A549 (cell line): Measurements from ENCODE around the gene ELAVL1. TPM values are rescaled to one million over a fixed set of nuclear protein-coding genes. Genes with fewer than 3 reads are reported as not detected.

Source experiments
- ATAC-seq, 2 experiments: fragments of 200-7000 bp in 1 of 2; fragments of >200 bp in 1 of 2; cut with Nextera tagmentation in 1 of 2; cut with Tn5 transposase in 1 of 2; 3 replicates each; pipeline versions ENCODE4 v1.8.0 to v1.9.1; 2018 to 2020; ENCODE audit warnings: mild to moderate bottlenecking in 1 of 2, moderate library complexity in 1 of 2
- CTCF ChIA-PET: fragments of 300-600 bp; sonication (Branson Sonifier 250); formaldehyde crosslinking; extraction: SDS; loops from one replicate; lab custom pipeline; 2021; ENCODE audit warnings: antibody characterized with exemption, inconsistent platforms; lab: Yijun Ruan, JAX
- POLR2A ChIA-PET: fragments of 350-600 bp; formaldehyde crosslinking; extraction: SDS; loops from one replicate; lab custom pipeline; 2021; ENCODE audit warnings: antibody characterized with exemption, inconsistent platforms; lab: Yijun Ruan, JAX
- DNase-seq, 2 experiments: peaks; one replicate each; pipeline versions ENCODE4 v3.0.0 to v3.0.0-alpha.2; 2011 to 2016; ENCODE audit warnings: low read depth in 1 of 2, low spot score in 1 of 2
- FAIRE-seq: peaks from 2 replicates; lab custom pipeline; 2011; peaks lifted over from hg19 to GRCh38; lab: Jason Lieb, UNC
- H3K27ac ChIP-seq, 2 experiments: fragments of >200 bp; sonication (Bioruptor Twin); formaldehyde crosslinking; 3 replicates each; pipeline ENCODE4 v1.5.1; 2016 to 2017
- H3K4me1 ChIP-seq: fragments of >200 bp; sonication (Bioruptor Twin); formaldehyde crosslinking; 3 replicates; pipeline ENCODE4 v1.6.1; 2016
- H3K4me2 ChIP-seq: fragments of >200 bp; sonication (Bioruptor Twin); formaldehyde crosslinking; 3 replicates; pipeline ENCODE4 v1.6.1; 2016
- H3K4me3 ChIP-seq: fragments of >200 bp; sonication (Bioruptor Twin); formaldehyde crosslinking; 3 replicates; pipeline ENCODE4 v1.5.1; 2016
- H3K9me3 ChIP-seq: fragments of >200 bp; sonication (Bioruptor Twin); formaldehyde crosslinking; 3 replicates; pipeline ENCODE4 v1.6.1; 2016
- CBX8 ChIP-seq: fragments of 200-600 bp; sonication (generic); IDR thresholded peaks from 2 replicates; pipeline ENCODE4 v1.6.1; 2016
- CEBPB ChIP-seq, 2 experiments: fragments of >200 bp in 1 of 2; sonication (Bioruptor Twin) in 1 of 2; formaldehyde crosslinking in 1 of 2; IDR thresholded peaks; 2 replicates each; pipeline ENCODE4 v1.6.1; 2012 to 2016
- CHD2 ChIP-seq: fragments of 150-350 bp; IDR thresholded peaks from 2 replicates; pipeline ENCODE4 v1.6.1; 2014; ENCODE audit warnings: low read length; ENCODE audit not compliant: partially characterized antibody
- E2F6 ChIP-seq: IDR thresholded peaks from 2 replicates; pipeline ENCODE4 v1.6.1; 2012; ENCODE audit warnings: low read depth, borderline replicate concordance
- EHF ChIP-seq: fragments of 250-450 bp; sonication (Bioruptor Pico); IDR thresholded peaks from 2 replicates; pipeline ENCODE4 v1.5.0; 2020; ENCODE audit warnings: mild to moderate bottlenecking
- ELK1 ChIP-seq: fragments of 150-350 bp; IDR thresholded peaks from 2 replicates; pipeline ENCODE4 v1.6.1; 2014; ENCODE audit warnings: low read depth, mild to moderate bottlenecking, low read length
- EP300 ChIP-seq, 2 experiments: fragments of >200 bp; sonication (Bioruptor Twin); formaldehyde crosslinking; IDR thresholded peaks; 2 replicates in 1 of 2; 3 replicates in 1 of 2; pipeline ENCODE4 v1.6.1; 2016 to 2017
- FOSB ChIP-seq: fragments of 250-450 bp; sonication (Bioruptor Pico); IDR thresholded peaks from 2 replicates; pipeline ENCODE4 v1.5.0; 2020; ENCODE audit warnings: mild to moderate bottlenecking, moderate library complexity
- HEYL ChIP-seq: fragments of 250-450 bp; sonication (Bioruptor Pico); IDR thresholded peaks from 2 replicates; pipeline ENCODE4 v1.8.0; 2021; ENCODE audit warnings: mild to moderate bottlenecking, moderate library complexity
- HOXB5 ChIP-seq: fragments of 250-450 bp; sonication (Bioruptor Pico); IDR thresholded peaks from 2 replicates; pipeline ENCODE4 v1.5.0; 2020; ENCODE audit warnings: mild to moderate bottlenecking, moderate library complexity
- JUN ChIP-seq, 2 experiments: fragments of >200 bp; sonication (Bioruptor Twin); formaldehyde crosslinking; IDR thresholded peaks; 2 replicates in 1 of 2; 3 replicates in 1 of 2; pipeline ENCODE4 v1.6.1; 2016 to 2017
- KDM1A ChIP-seq: fragments of 200-600 bp; sonication (generic); IDR thresholded peaks from 2 replicates; pipeline ENCODE4 v1.6.1; 2016; ENCODE audit warnings: low read depth, mild to moderate bottlenecking
- KDM5A ChIP-seq: fragments of 200-600 bp; sonication (generic); IDR thresholded peaks from 2 replicates; pipeline ENCODE4 v1.6.1; 2016; ENCODE audit warnings: antibody characterized with exemption, mild to moderate bottlenecking
- MYC ChIP-seq: IDR thresholded peaks from 2 replicates; pipeline ENCODE4 v1.6.1; 2012; ENCODE audit warnings: mild to moderate bottlenecking, inconsistent platforms, low read length, improper control_type of control experiment, borderline replicate concordance
- NPAS2 ChIP-seq: fragments of 250-450 bp; sonication (Bioruptor Pico); IDR thresholded peaks from 2 replicates; pipeline ENCODE4 v1.8.0; 2022; ENCODE audit warnings: mild to moderate bottlenecking, moderate library complexity, borderline replicate concordance
- RAD21 ChIP-seq, 2 experiments: fragments of >200 bp in 1 of 2; sonication (Bioruptor Twin) in 1 of 2; formaldehyde crosslinking in 1 of 2; IDR thresholded peaks in 1 of 2; conservative IDR thresholded peaks in 1 of 2; 2 replicates in 1 of 2; 3 replicates in 1 of 2; pipeline ENCODE4 v1.6.1; 2012 to 2018; ENCODE audit warnings: inconsistent platforms in 1 of 2
- RCOR1 ChIP-seq: fragments of 150-350 bp; IDR thresholded peaks from 2 replicates; pipeline ENCODE4 v1.6.1; 2014; ENCODE audit warnings: antibody characterized with exemption, low read length, low read depth
- REST ChIP-seq: fragments of 200-600 bp; sonication (generic); IDR thresholded peaks from 2 replicates; pipeline ENCODE4 v1.6.1; 2016; ENCODE audit warnings: antibody characterized with exemption, mild to moderate bottlenecking, moderate library complexity
- RFX5 ChIP-seq: fragments of 450-650 bp; IDR thresholded peaks from 2 replicates; pipeline ENCODE4 v1.7.1; 2014; ENCODE audit warnings: antibody characterized with exemption, mild to moderate bottlenecking, moderate library complexity
- RNF2 ChIP-seq: fragments of 200-600 bp; sonication (generic); IDR thresholded peaks from 2 replicates; pipeline ENCODE4 v1.6.1; 2016; ENCODE audit warnings: low read depth, mild to moderate bottlenecking, antibody characterized with exemption, moderate library complexity, borderline replicate concordance
- SREBF2 ChIP-seq: fragments of 450-650 bp; IDR thresholded peaks from 2 replicates; pipeline ENCODE4 v1.6.1; 2014; ENCODE audit warnings: mild to moderate bottlenecking, moderate library complexity
- ZNF302 ChIP-seq: fragments of 250-450 bp; sonication (Bioruptor Pico); IDR thresholded peaks from 2 replicates; pipeline ENCODE4 v1.9.0; 2021; ENCODE audit warnings: inconsistent platforms, mild to moderate bottlenecking, moderate library complexity
- WGBS: methylation state at CpG from one replicate; pipeline ENCODE4 v1.1.6; 2017; ENCODE audit errors: missing lambda C conversion rate; 5-methylcytosine and 5-hydroxymethylcytosine counted together
- polyA plus RNA-seq, 4 experiments: library from polyadenylated mRNA; depleted of rRNA in 3 of 4; stranded (reverse); fragments of >200 nt; fragmentation: RNase III in 1 of 4; extraction: RNeasy Plus Mini Kit Qiagen cat#74134 plus additional on column Dnase treatment in 1 of 4; gene quantifications; 2 replicates in 3 of 4; 3 replicates in 1 of 4; pipeline ENCODE4 v1.2.3, GENCODE V29; 2011 to 2017
- TF ChIP-seq, protein P1 (sequence below): IDR thresholded peaks from 2 replicates; pipeline ENCODE4 v1.6.1; 2012
- TF ChIP-seq, protein P2 (sequence below): fragments of 250-450 bp; sonication (Bioruptor Pico); IDR thresholded peaks from 2 replicates; pipeline ENCODE4 v1.5.0; 2021; ENCODE audit warnings: mild to moderate bottlenecking, moderate library complexity, borderline replicate concordance

Gene ELAVL1
- polyA plus RNA-seq, 2 of the 4 experiments (the other 2 are of a cell fraction), result 39.3 to 55.6 TPM

- no peak for TF ChIP-seq CBX8
- TF ChIP-seq MYC, result no peak
- TF ChIP-seq HOXB5 (CRISPR knock-in tag), result no peak
- TF ChIP-seq SREBF2, result no peak
- no peak for TF ChIP-seq KDM5A
- no peak for TF ChIP-seq E2F6
- no peak for TF ChIP-seq ELK1
- no peak for TF ChIP-seq JUN (IDR thresholded peaks at IDR 0.05)
- TF ChIP-seq, protein P1, sequence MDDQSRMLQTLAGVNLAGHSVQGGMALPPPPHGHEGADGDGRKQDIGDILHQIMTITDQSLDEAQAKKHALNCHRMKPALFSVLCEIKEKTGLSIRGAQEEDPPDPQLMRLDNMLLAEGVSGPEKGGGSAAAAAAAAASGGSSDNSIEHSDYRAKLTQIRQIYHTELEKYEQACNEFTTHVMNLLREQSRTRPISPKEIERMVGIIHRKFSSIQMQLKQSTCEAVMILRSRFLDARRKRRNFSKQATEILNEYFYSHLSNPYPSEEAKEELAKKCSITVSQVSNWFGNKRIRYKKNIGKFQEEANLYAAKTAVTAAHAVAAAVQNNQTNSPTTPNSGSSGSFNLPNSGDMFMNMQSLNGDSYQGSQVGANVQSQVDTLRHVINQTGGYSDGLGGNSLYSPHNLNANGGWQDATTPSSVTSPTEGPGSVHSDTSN, result no peak
- TF ChIP-seq KDM1A, result no peak
- TF ChIP-seq CEBPB (IDR thresholded peaks at IDR 0.05), result no peak
- TF ChIP-seq, all 56 proteins: peak for 0
- no peak overlapping the region for H3K4me3 ChIP-seq
- H3K9me3 ChIP-seq, result no peaks in the 10 kb centered on the region
- ChIA-PET CTCF (interaction anchor here (1.1 to 5.7 kb wide), 2 partner anchors 10 to 38 kb away, joined by 3 to 56 read pairs; partner anchors contain the start of gene TIMM44), POLR2A (no interaction called here)
- DNase-seq (no peak), FAIRE-seq (no peak), ATAC-seq (no peak)
- peaks cover 17% of the 10 kb centered on the region for H3K4me1 ChIP-seq
- H3K27ac ChIP-seq, result no peak overlapping the region
- WGBS, result 88% methylated on average over 16 of the region's 32 CpGs
- H3K4me2 ChIP-seq, result no peak overlapping the region
Observed at GRCh38 chr19:7932276-7932929, 73.0 kb downstream of the ELAVL1 start.

DNA sequence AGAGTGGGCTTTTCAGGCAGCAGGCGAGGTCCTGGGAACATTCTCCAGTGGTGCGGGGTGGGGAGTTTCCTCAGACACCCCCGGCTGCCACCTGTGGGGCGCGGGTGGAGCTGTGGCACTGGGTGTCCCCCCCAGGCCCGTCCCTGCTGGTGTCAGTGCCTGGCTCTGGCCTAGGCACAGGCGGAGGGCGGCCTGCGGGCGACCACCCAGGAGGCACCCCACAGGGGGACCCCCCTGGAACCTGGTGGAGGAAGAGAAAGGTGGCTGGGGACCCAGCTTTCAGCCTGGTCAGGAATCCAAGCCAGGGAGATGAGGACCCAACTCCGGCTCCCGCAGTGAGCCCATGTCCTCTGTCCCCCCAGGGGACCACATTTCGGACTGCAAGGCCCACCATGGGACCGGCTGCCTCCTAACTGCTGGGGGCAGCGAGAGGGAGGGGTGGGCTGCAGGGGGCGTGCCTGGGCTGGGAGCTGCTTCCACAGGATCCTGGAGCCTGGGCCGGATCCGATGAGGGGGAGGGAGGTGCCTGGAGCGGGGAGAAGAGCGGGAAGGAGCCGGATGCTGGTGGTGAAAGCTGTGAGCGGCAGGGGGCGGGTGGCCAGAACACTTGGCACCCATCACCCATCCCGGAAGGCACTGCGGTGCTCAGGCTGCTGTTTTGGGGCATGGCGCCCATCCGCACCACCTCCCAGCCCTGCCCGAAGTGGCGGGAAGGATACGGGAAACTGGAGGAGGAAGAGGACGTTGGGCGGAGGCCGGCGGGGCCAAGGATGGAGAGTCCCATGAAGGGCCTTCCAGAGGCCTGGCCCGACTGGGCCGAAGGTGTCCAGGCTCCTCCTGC is 74.0 kb downstream of the ELAVL1 start:
- CTCF ChIA-PET, result interaction anchor here (1.1 to 5.7 kb wide), 2 partner anchors 11 to 39 kb away, joined by 3 to 56 read pairs; partner anchors contain the start of gene TIMM44

More for the DNA sequence above, 74.0 kb downstream of the ELAVL1 start:
- no peak for FAIRE-seq
- POLR2A ChIA-PET, result interaction anchor here (3.2 kb wide), 1 partner anchor 13 kb away, joined by 20 read pairs; the partner anchor contains the start of gene TIMM44
- H3K9me3 ChIP-seq, result no peaks in the 10 kb centered on the region
- WGBS, result 93% methylated on average over 26 of the region's 36 CpGs
- no peak overlapping the region for H3K27ac ChIP-seq
- ATAC-seq, result no peak
- no peak overlapping the region for H3K4me2 ChIP-seq
- DNase-seq, result no peak
- TF ChIP-seq RNF2 (no peak), EP300 (IDR thresholded peaks at IDR 0.05) (no peak), EHF (CRISPR knock-in tag) (no peak), ZNF302 (no peak), E2F6 (no peak), CHD2 (no peak), SREBF2 (no peak), CBX8 (no peak), REST (no peak), RCOR1 (no peak), NPAS2 (no peak), RAD21 (conservative IDR thresholded peaks at IDR 0.05 in 1 of 2, IDR thresholded peaks at IDR 0.05 in 1 of 2) (no peak), FOSB (CRISPR knock-in tag) (no peak), HEYL (no peak), RFX5 (no peak)
- TF ChIP-seq, protein P2, sequence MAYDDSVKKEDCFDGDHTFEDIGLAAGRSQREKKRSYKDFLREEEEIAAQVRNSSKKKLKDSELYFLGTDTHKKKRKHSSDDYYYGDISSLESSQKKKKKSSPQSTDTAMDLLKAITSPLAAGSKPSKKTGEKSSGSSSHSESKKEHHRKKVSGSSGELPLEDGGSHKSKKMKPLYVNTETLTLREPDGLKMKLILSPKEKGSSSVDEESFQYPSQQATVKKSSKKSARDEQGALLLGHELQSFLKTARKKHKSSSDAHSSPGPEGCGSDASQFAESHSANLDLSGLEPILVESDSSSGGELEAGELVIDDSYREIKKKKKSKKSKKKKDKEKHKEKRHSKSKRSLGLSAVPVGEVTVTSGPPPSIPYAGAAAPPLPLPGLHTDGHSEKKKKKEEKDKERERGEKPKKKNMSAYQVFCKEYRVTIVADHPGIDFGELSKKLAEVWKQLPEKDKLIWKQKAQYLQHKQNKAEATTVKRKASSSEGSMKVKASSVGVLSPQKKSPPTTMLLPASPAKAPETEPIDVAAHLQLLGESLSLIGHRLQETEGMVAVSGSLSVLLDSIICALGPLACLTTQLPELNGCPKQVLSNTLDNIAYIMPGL (CRISPR knock-in tag), result no peak
- peaks cover 18% of the 10 kb centered on the region for H3K4me1 ChIP-seq
- no peak overlapping the region for H3K4me3 ChIP-seq
